Measurements from ENCODE around the gene COA8.
A peak's percentile ranks its signal among the peaks of the same experiment; 100 is the strongest.
"Not testable (repeated sequence)": the region's sequence is repeated elsewhere in the genome, so short reads cannot be mapped to it uniquely, and the experiment has no call there.

COA8 gene

GRCh38 chr14:103562429-103563225 is at the start of gene COA8, which contains the start of gene BAG5:
Gene COA8 (plus strand): TSS chr14:103562960. CDS start chr14:103563002, 42 bp downstream.
Gene BAG5 (minus strand): TSS chr14:103562657. CDS start chr14:103561164, 1,493 bp downstream.
- peak; percentile 82 for DNase-seq

- no peak for DNase-seq
Measured at GRCh38 chr14:103514596-103515421, 48.0 kb upstream of the COA8 start.

DNA sequence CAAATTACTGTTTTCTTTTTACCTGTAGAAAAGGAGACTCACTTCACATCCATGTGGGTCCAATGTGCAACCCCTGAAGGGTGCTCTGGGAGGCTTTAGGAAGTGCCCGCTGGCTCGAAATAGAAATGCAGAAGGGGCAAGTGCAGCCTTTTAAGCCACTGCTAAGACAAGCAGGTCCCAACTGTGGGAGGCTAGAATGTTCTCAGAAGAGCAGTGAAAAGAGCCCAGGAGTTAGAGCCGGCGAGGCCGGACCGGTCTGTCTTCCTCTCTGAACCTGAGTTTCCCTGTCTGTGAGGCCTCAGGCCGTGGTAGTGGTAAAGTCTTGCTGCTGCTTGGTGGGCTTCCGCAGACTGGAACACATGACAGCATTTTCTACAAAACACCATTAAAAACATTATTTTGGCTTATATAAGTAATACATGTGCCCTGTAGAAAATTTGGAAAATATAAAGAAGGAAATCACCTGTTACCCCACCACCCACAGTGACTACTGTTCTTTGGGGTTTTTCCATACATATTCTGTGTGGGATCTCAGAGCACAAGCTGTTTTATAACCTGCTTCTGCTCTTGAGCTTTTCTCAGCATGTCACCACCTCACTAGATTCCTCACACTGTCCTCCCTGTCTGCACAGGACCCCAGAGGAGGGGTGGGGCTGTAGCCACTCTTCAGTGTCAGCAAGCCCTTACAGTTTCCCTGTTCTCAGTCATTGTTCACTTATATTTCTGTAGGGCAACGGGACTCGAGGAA is 46.2 kb upstream of the COA8 start:
- no peak for DNase-seq

DNA sequence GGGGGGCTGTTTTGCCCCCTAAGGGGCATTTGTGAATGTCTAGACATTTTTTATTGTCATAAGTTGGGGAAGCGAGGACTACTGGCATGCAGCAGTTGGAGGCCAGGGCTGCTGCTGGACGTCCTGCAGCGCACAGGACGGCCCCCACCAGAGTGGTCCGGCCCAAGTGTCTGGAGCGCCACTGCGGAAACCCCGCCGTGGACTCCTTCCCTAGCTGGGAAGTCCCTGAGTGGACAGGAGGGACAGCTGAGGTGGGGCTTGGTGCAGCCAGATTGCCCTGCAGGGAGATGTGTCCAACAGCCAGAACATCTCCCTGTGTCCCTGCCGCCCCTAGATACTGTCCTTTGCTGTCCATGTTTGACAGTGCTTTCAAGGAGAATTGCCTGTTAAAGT is 45.6 kb upstream of the COA8 start:
- no peak for DNase-seq

GRCh38 chr14:103517721-103518421 is 44.9 kb upstream of the COA8 start:
- no peak for DNase-seq

DNA sequence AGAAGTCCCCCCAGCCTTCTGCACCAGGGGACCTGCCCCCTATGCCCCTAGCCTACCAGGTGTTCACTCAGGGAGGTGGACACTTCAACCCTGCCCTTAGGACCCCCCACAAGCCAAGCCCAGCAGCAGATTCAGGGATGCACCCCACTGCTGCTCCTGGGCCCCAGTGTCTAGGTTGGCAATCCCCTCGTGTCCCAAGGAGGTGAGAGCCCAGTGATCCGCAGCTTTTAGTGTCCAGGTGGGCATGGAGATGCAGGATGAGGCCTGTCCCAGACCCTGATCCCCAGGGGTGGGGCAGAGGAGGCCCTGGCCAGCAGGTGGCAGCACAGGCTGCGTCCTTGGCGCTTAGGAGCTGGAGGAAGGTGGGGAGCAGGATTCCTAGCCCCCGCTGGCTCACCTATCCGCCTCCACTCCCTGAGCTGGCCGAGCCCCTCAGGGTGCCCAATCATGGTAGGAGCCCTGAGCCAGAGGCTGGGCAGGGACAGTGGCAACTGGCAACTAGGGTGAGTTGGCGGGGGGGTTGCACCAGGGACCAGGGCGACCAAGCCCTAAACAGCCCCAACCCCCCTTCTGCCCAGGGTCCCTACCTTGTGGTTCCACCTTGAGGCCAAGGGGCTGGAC is 44.2 kb upstream of the COA8 start:
- DNase-seq: peak; percentile 59

- DNase-seq: no peak
Measured at GRCh38 chr14:103519043-103519836, 43.5 kb upstream of the COA8 start.

DNA sequence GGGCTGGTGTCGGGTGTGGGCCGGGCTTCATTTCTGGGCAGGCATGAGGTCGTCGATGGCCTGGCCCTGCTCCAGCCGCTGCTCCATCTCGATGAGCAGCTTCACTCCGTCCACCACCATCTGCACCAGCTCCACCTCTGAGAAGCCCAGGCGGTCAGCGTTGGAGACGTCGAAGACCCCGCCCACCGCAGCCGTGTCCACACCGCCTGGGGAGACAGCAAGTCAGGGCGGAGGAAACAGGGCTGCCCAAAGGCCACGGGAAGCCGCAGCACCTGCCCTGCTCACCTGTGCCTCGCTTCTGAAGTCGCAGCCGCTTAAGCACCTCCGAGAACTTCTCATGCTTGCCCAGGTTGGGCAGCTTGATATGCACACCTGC is 42.9 kb upstream of the COA8 start:
- DNase-seq: no peak

DNA sequence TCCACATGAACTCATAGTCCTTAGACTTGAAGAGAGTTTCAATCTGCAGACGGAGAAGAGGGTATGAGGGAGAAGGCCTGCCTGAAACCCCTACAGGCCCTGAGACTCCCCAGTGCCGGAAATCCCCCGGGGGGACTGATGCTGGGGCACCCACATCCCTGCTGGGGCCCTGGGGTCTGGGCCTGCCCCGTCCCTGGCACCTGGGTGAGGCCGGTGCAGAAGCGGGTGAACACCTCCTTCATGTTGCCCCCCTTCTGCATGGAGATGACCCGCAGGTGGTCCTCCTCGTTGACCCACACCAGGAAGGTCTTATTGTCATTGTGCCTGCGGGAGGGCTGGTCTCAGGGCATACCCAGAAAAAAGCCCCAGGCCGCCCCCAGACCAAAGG is 42.5 kb upstream of the COA8 start:
- DNase-seq: no peak

DNA sequence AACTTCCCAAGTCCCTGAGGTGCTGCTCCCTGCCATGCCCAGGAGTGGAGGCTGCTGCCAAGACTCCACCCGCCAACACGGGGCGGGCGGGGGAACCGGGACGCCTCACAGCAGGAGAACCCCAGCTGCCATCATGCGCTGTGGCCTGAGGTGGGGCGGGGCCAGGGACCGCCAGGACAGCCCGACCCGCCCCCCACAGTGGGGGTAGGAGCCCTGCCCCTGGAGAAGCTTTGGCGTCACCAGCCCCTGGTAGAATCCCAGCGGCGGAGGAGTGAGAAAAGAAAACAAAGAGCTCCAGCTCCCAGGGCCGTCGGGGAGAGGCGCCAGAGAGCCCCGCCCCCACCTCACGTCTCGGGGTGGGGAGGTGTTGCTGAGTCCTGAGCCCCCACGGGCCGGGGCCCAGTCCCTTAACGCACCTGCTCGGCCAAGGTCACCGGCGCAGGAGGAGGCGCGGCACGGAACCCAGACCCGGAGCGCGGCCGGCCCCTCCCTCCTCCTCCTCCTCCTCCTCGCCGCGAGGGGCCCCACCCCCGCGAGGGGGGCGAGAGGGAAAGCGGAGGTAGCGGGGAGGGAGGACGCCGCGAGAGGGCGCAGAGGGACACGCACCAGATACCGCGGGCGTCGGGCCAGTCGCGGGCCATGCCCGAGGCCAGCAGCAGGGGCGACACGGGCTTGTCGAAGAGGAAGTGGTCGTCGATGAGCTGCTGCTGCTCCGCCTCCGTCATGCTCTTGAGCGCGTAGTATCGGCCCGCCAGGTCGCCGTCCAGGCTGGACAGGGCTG is 41.9 kb upstream of the COA8 start:
- peak; percentile 62 for DNase-seq

GRCh38 chr14:103521438-103521950 is 41.3 kb upstream of the COA8 start:
- no peak for DNase-seq

DNA sequence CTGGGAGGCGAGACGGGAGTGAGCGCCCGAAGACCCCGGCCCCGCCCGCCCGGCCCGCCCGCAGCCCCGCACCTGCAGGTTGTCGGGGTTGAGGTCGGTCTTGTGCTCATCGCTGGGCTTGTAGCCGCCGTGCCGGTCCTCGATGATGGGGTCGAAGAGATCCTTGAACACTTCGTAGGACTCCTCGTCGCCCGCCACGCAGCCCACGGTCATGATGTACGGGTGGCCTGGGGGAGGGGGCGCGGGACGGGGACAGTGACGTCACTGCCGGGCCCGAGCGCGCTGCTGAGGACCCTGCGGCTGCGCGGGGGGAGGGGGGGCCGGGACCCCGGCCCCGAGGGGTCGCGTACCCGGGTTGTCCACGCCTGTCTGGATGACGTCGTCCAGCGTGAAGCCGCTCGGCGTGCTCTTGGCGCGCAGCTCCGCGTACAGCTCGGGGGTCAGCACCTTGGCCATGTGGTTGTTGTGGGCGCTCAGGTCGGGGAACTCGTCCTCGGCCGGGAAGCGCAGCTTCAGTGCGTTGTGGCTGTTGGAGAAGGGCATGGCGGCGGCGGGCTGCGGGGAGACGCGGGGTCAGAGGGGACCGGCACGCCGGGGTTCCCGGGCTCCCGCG is 40.7 kb upstream of the COA8 start:
- no peak for DNase-seq

DNA sequence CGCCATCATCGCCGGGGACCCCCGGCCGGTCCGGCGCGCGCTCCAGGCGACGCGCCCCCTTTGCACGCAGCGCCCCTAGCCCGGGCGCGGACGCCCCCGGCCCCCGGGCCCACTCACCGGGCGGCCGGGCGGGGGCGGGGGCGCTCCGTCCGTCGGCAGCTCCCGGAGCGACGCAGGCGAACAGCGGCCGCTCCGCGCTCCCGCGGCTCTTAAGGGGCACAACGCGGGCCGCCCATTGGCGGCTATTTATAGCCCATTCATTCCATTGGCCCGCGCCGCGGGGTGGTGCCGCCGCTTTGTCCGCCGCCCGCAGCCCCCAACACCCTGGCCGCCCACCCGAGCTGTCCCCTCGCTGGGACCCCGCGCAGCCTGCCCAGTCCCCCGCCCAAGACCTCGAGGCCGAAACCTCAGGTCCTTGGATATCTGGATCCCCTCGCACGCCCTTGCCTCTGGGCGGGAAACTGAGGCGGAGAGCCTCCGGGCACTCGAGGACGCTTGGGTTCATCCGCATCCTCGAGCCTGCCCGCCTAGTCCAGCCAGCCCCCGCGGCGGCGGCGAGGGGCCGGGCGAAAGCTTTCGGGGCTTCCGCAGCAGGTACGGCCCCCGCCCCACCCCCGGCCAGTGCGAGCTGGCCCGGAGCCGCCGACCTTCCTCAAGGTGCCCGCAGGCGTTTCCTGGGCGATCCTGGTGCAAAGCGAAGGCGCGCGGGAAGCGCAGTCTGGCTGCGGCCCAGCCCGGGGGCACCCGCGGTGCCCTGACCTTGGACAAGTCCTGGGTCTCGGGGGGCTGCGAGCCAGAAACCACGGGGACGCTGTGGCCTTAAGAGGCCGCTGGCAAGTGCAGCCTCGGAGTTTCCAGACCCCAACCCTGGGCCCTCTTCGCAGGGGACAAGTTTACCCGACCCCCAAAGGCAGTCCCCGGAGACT is 39.8 kb upstream of the COA8 start, which contains the start of gene CKB:
Gene CKB, minus strand, starts transcription at position 182 of the 926 bp plus-strand sequence. CDS start 337 bp downstream, outside the sequence.
- no peak for DNase-seq

- DNase-seq: no peak
Measured at GRCh38 chr14:103523575-103523954, 39.2 kb upstream of the COA8 start.

DNA sequence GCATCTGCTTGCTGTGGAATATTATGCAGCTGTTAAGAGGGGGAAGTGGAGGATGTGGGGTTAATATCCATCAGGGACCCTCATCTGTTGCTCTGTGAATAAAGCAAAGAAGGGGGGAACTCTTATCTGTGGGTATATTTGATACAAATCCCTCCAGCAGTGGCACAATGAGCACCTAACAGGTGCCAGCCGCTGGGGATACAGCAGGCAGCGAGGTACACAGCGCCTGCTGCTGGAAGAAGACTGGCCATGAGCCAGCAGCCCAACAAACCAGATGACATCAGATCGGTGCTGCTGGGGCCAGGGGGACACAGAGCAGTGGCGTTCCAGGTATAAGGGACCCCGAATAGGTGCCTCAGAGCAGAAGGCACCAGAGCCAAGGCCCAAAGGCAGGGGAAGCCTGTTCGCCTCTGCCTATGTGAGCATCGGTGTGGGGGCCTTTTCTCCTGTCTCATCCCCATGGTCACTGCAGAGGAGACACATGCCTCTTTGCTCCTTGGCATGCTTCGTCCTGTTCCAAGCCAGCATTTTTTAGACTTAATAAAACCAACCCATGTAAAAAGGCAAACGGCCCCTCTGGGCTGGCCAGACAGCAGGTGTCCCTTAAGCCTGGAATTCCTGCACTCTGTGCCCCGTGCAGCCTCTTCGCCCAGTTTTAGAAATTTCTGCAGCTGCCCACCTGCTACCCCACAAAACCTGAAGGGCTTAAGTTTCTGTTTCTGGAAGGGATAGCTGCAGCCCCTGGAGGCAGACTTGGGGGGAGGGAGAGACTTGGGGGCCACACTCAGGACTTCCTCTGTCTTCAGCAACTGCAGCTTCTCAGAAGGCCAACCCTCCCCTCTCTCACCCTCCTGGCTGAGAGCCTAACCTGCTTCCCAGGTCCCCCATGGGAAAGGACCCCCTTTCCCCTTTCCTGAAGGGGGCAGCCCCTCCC is 38.5 kb upstream of the COA8 start:
- DNase-seq: no peak

DNA sequence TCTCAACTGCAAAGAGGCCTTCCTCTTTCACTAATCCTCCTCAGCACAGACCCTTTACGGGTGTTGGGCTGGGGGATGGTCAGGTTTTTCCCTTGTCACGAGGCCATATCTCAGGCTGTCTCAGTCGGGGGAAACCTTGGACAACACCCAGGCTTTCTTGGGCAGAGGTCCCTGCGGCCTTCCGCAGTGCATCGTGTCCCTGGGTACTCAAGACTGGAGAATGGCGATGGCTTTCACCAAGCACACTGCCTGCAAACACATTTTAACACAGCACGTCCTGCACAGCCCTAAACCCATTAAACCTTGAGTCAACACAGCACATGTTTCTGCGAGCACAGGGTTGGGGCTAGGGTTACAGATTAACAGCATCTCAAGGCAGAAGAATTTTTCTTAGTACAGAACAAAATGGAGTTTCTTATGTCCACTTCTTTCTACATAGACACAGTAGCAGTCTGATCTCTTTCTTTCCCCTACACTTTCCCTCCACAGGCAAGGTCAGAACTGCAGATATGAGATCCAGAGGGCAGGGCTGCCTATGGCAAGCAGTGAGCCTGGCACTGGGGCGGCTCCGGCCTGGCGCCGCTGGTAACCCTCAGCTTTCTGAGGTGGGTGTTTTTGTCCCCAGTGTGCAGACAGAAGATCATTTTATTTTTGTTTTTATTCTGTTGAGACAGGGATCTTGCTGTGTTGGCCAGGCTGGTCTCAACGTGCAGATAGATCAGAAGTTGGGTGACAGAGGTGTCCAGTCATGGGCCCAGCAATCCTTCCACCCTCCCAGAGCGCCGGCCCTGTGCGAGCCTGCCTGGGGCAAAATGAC is 37.1 kb upstream of the COA8 start:
- DNase-seq: not testable (repeated sequence)
